K562 (cell line): Measurements from ENCODE around the gene LY6G6D. TPM values are rescaled to one million over a fixed set of nuclear protein-coding genes. Genes with fewer than 3 reads are reported as not detected.

ENCODE experiments used
- AFF4 ChIP-seq: sonication (generic); formaldehyde crosslinking; IDR thresholded peaks from 2 replicates; pipeline ENCODE4 v1.8.0; 2023; ENCODE audit warnings: mild to moderate bottlenecking, missing genetic modification reagents
- ATF7 ChIP-seq: fragments of 450-650 bp; IDR thresholded peaks from 2 replicates; pipeline ENCODE4 v1.7.1; 2014; ENCODE audit warnings: mild to moderate bottlenecking, moderate library complexity
- BCLAF1 ChIP-seq, 2 experiments: fragments of 450-650 bp in 1 of 2; IDR thresholded peaks; 2 replicates each; pipeline ENCODE4 v1.6.1; 2011 to 2017; ENCODE audit warnings: low read depth in 2 of 2, antibody characterized with exemption in 1 of 2, borderline replicate concordance in 1 of 2, low read length in 1 of 2, mild to moderate bottlenecking in 1 of 2, mixed read lengths in 1 of 2; ENCODE audit not compliant: control insufficient read depth in 1 of 2
- CUX1 ChIP-seq: fragments of 200-800 bp; sonication (Bioruptor generic); IDR thresholded peaks from 2 replicates; pipeline ENCODE4 v1.6.1; 2016; ENCODE audit warnings: missing genetic modification characterization, missing compliant biosample characterization
- ETS2 ChIP-seq: IDR thresholded peaks from 2 replicates; pipeline ENCODE4 v1.6.1; 2016; ENCODE audit warnings: borderline replicate concordance, missing genetic modification characterization, mild to moderate bottlenecking, moderate library complexity, missing compliant biosample characterization; ENCODE audit not compliant: poor library complexity, severe bottlenecking
- ETV6 ChIP-seq, 3 experiments: fragments of 150-350 bp in 1 of 3; sonication (generic) in 1 of 3; formaldehyde crosslinking in 1 of 3; IDR thresholded peaks; 2 replicates each; pipeline versions ENCODE4 v1.6.1 to v1.8.0; 2014 to 2022; ENCODE audit warnings: borderline replicate concordance in 2 of 3, low read depth in 2 of 3, antibody characterized with exemption in 1 of 3, low read length in 1 of 3, mild to moderate bottlenecking in 1 of 3, missing genetic modification reagents in 1 of 3
- FOS ChIP-seq: IDR thresholded peaks from 3 replicates; pipeline ENCODE4 v1.6.1; 2011; ENCODE audit not compliant: insufficient read length; ENCODE audit errors: extremely low read depth
- POLR2A ChIP-seq: fragments of 450-650 bp; conservative IDR thresholded peaks from 2 replicates; pipeline ENCODE4 v1.6.1; 2016
- RBFOX2 ChIP-seq: fragments of 200-400 bp; formaldehyde crosslinking; IDR thresholded peaks from 2 replicates; pipeline ENCODE4 v1.6.1; 2017; ENCODE audit warnings: low read depth, mild to moderate bottlenecking, low read length, moderate library complexity
- SMAD2 ChIP-seq: fragments of 150-350 bp; IDR thresholded peaks from 2 replicates; pipeline ENCODE4 v1.6.1; 2014; ENCODE audit warnings: low read depth, mild to moderate bottlenecking, low read length
- STAG1 ChIP-seq: sonication (generic); formaldehyde crosslinking; IDR thresholded peaks from 2 replicates; pipeline ENCODE4 v1.5.0; 2020; ENCODE audit warnings: missing genetic modification reagents, borderline replicate concordance
- U2AF1 ChIP-seq: fragments of 200-400 bp; formaldehyde crosslinking; optimal IDR thresholded peaks from 2 replicates; pipeline ENCODE3; 2017; ENCODE audit warnings: mild to moderate bottlenecking, low read depth, low read length, moderate library complexity
- ZNF175 ChIP-seq: fragments of 200-800 bp; sonication (Bioruptor generic); IDR thresholded peaks from 2 replicates; pipeline ENCODE4 v1.6.1; 2016; ENCODE audit warnings: low read depth, mild to moderate bottlenecking, missing genetic modification characterization, missing compliant biosample characterization
- polyA plus RNA-seq, 8 experiments: library from polyadenylated mRNA; depleted of rRNA in 4 of 8; stranded (reverse) in 5 of 8; unstranded in 3 of 8; fragments of >200 nt; fragmentation: Nextera tagmentation in 2 of 8; fragmentation: Illumina TruSeq in 1 of 8; extraction: Ambion mirVana in 2 of 8; extraction: Trizol in 1 of 8; gene quantifications; 2 replicates each; pipeline versions ENCODE4 v1.2.1 to v1.2.3, GENCODE V29; 2011 to 2014; ENCODE audit warnings: inconsistent platforms in 1 of 8, missing spikeins in 1 of 8
- total RNA-seq, 7 experiments: library from RNA; depleted of rRNA in 6 of 7; stranded (reverse); fragments of >200 nt in 6 of 7; fragmentation: Illumina TruSeq in 2 of 7; extraction: Trizol in 2 of 7; gene quantifications; 2 replicates each; pipeline versions ENCODE4 v1.2.1 to v1.2.3, GENCODE V29; 2011 to 2021; ENCODE audit warnings: low replicate concordance in 1 of 7

The LY6G6D gene
- total and polyA plus RNA-seq, 9 of the 15 experiments (the other 6 are each of a cell fraction or from before 2014, with no cell fraction given), result 0.30 to 0.38 TPM; not detected in 7

- no peak for TF ChIP-seq FOS
- no peak for TF ChIP-seq ZNF175 (CRISPR knock-in tag)
- TF ChIP-seq AFF4 (CRISPR knock-in tag), result no peak; the same call in 1 of the 2 replicates
- no peak for TF ChIP-seq U2AF1
- TF ChIP-seq SMAD2, result no peak
- 0 out of 2 replicates have a peak, but pooled peaks have one; percentile 6 for TF ChIP-seq STAG1 (CRISPR knock-in tag)
- no peak for TF ChIP-seq ETS2 (tag)
- no peak for TF ChIP-seq ETV6 (IDR thresholded peaks at IDR 0.05; ENCODE audit: borderline replicate concordance in 1 of 2, low read depth in 2 of 2, low read length in 1 of 2)
- TF ChIP-seq ETV6 (CRISPR knock-in tag; IDR thresholded peaks at IDR 0.05; ENCODE audit: borderline replicate concordance), result no peak
- TF ChIP-seq BCLAF1 (IDR thresholded peaks at IDR 0.05; ENCODE audit: borderline replicate concordance in 1 of 2, control insufficient read depth in 1 of 2, low read depth in 2 of 2, low read length in 1 of 2), result no peak
- no peak for TF ChIP-seq ATF7
- TF ChIP-seq CUX1 (CRISPR knock-in tag), result no peak
- 0 out of 2 replicates have a peak, but pooled peaks have one; percentile 12 for TF ChIP-seq POLR2A
- TF ChIP-seq RBFOX2, result 0 out of 2 replicates have a peak, but pooled peaks have one; percentile 36
Measured at GRCh38 chr6:31687860-31688693, 27.1 kb upstream of the LY6G6D start (continued).
